Kidney (tissue), 14 donors: ENCODE results near the gene MIB2. TPM values are rescaled to one million over a fixed set of nuclear protein-coding genes. Genes with fewer than 3 reads are reported as not detected.

Source experiments
- DNase-seq, 5 donors: peaks; one replicate each; pipeline ENCODE4 v3.0.0-alpha.2; 2013 to 2020
- FAIRE-seq: peaks from 2 replicates; lab custom pipeline; 2012; peaks lifted over from hg19 to GRCh38; lab: Jason Lieb, UNC
- H3K27ac ChIP-seq, 2 donors: one replicate each; pipeline ENCODE4 v1.7.0; 2013; ENCODE audit warnings: low read depth in 2 of 2, low read length in 2 of 2, inconsistent platforms in 1 of 2
- H3K27me3 ChIP-seq: one replicate; pipeline ENCODE4 v1.7.1; 2013; ENCODE audit warnings: low read length, inconsistent platforms; ENCODE audit not compliant: control insufficient read depth, insufficient read depth
- H3K36me3 ChIP-seq, 3 donors: one replicate each; pipeline versions ENCODE4 v1.7.0 to v1.7.1; 2013; ENCODE audit warnings: low read length in 3 of 3, control low read depth in 1 of 3, inconsistent platforms in 1 of 3; ENCODE audit not compliant: insufficient read depth in 3 of 3, control insufficient read depth in 2 of 3
- H3K4me1 ChIP-seq, 3 donors: one replicate each; pipeline versions ENCODE4 v1.7.0 to v1.7.1; 2013; ENCODE audit warnings: low read length in 3 of 3, inconsistent platforms in 1 of 3, low read depth in 1 of 3; ENCODE audit not compliant: control insufficient read depth in 2 of 3, insufficient read depth in 2 of 3
- H3K4me3 ChIP-seq, 3 donors: one replicate each; pipeline versions ENCODE4 v1.7.0 to v1.8.1; 2013; ENCODE audit warnings: low read length in 3 of 3, control low read depth in 1 of 3, inconsistent platforms in 1 of 3
- H3K9ac ChIP-seq, 3 donors: one replicate each; pipeline versions ENCODE4 v1.7.0 to v1.7.1; 2013; ENCODE audit warnings: low read length in 3 of 3, control low read depth in 1 of 3, inconsistent platforms in 1 of 3
- H3K9me3 ChIP-seq, 3 donors: one replicate each; pipeline versions ENCODE4 v1.7.0 to v1.7.1; 2013; ENCODE audit warnings: low read length in 3 of 3, control low read depth in 1 of 3, inconsistent platforms in 1 of 3; ENCODE audit not compliant: control insufficient read depth in 2 of 3, insufficient read depth in 1 of 3
- intact Hi-C: fragments of 100-400 bp; cut with DNase I; formaldehyde crosslinking; loops from one replicate; pipeline ENCODE4 v1.11.1; 2022
- polyA plus RNA-seq: library from polyadenylated mRNA; stranded (reverse); fragments of 350-450 nt; fragmentation: Illumina TruSeq; extraction: RNeasy Lipid Tissue Mini Kit (QIAGEN cat#74804); gene quantifications from one replicate; pipeline ENCODE4 v1.2.3, GENCODE V29; 2014; ENCODE audit warnings: low read depth, low replicate concordance; ENCODE audit not compliant: insufficient read depth
- total RNA-seq: library from RNA; stranded (reverse); fragmentation: NEBNext Ultra II Directional; extraction: Animal tissue kit (Norgen Biotek cat#: 25700); gene quantifications from one replicate; pipeline ENCODE4 v1.2.1, GENCODE V29; 2021
- TF ChIP-seq, protein P1 (sequence below): IDR thresholded peaks from 3 replicates; pipeline ENCODE4 v1.5.1; 2012; ENCODE audit warnings: mild to moderate bottlenecking, moderate library complexity, borderline replicate concordance; ENCODE audit not compliant: insufficient read depth; ENCODE audit errors: extremely low read depth
- donor health status: control.
- donor health status: control.
- donor health status: control.
- donor health status: control.
- donor health status: control.
- donor health status: DM: yes; HTN: yes; CAD: no.
- donor health status: Normal renal cell carcinoma (clear cell type).

MIB2 gene
- total and polyA plus RNA-seq, 2 donors from 2014 or later, result 35.6 to 61.6 TPM

DNA sequence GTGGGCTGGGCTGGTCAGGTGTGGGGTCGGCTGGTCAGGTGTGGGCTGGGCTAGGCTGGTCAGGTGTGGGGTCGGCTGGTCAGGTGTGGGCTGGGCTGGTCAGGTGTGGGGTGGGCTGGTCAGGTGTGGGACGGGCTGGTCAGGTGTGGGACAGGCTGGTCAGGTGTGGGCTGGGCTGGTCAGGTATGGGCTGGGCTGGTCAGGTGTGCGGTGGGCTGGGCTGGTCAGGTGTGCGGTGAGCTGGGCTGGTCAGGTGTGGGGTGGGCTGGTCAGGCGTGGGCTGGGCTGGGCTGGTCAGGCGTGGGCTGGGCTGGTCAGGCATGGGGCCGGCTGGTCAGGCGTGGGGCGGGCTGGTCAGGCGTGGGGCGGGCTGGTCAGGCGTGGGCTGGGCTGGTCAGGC is 9.1 kb upstream of the MIB2 start:
- Histone ChIP-seq H3K36me3 (no peaks in the 10 kb centered on the region), H3K27ac (no peak overlapping the region), H3K9ac (no peak overlapping the region), H3K4me3 (no peak overlapping the region), H3K27me3 (no peaks in the 10 kb centered on the region), H3K9me3 (no peaks in the 10 kb centered on the region), H3K4me1 (no peaks in the 10 kb centered on the region)
- FAIRE-seq, result no peak
- intact Hi-C loops, result no loop called here
- TF ChIP-seq, protein P1, sequence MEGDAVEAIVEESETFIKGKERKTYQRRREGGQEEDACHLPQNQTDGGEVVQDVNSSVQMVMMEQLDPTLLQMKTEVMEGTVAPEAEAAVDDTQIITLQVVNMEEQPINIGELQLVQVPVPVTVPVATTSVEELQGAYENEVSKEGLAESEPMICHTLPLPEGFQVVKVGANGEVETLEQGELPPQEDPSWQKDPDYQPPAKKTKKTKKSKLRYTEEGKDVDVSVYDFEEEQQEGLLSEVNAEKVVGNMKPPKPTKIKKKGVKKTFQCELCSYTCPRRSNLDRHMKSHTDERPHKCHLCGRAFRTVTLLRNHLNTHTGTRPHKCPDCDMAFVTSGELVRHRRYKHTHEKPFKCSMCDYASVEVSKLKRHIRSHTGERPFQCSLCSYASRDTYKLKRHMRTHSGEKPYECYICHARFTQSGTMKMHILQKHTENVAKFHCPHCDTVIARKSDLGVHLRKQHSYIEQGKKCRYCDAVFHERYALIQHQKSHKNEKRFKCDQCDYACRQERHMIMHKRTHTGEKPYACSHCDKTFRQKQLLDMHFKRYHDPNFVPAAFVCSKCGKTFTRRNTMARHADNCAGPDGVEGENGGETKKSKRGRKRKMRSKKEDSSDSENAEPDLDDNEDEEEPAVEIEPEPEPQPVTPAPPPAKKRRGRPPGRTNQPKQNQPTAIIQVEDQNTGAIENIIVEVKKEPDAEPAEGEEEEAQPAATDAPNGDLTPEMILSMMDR, result no peak
- DNase-seq, result peak in 1 of 5 donors; percentile 47

DNA sequence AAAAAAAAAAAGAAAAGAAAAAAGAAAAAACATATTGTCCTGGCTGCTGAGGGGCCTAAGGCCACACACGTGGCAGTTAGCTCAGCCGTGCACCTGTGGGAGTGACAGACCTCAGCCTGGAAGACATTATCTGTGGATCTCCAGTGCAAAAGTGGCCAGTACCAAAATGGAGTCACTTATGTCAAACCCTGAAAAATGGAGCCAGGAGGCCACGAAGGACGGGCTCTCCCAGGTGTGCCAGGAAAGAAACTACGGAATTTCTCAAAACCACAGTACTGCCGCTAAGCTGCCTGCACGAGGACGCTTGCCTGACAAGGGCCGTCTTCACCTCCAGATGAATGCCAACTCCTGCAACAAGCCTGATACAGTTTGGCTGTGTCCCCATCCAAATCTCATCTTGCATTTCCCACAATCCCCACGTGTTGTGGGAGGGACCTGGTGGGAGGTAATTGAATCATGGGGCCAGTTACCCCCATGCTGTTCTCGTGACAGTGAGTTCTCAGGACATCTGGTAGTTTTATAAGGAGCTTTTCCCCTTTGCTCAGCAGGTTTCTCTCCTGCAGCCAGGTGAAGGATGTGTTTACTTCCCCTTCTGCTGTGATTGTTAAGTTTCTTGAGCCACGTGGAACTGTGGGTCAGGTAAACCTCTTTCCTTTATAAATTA is 5.3 kb upstream of the MIB2 start:
- TF ChIP-seq, protein P1, result no peak
- Histone ChIP-seq H3K36me3 (no peaks in the 10 kb centered on the region), H3K9ac (no peak overlapping the region), H3K4me1 (peaks cover 0 to 13% (median 10%) of the 10 kb centered on the region in 3 donors), H3K27me3 (no peaks in the 10 kb centered on the region), H3K4me3 (no peak overlapping the region), H3K9me3 (no peaks in the 10 kb centered on the region), H3K27ac (no peak overlapping the region)
- intact Hi-C loops, result no loop called here
- FAIRE-seq, result no peak
- DNase-seq, result no peak

DNA sequence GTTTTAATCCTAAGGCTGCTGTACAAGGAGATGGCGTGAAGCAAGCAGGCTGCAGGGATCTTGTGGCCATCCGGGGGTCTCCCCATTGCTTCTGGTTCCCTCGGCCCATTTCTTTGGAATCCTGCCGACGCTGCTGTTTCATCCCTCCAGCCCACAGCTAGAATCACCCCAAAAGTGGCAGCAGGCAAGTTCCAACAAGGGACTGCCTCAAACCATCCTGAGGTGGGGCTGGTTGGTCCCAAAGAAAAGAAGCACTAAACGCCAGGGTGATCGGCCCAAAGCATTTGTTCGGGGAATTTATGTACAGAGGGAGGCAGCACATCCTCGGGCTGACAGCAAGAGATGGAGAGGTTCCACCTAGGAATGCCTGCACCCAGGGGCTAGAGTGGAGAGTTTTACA is 4.5 kb upstream of the MIB2 start:
- FAIRE-seq (no peak), DNase-seq (peak in 1 of 5 donors; percentile 43)
- peaks cover 0 to 13% (median 10%) of the 10 kb centered on the region in 3 donors for H3K4me1 ChIP-seq
- H3K4me3 ChIP-seq, result no peak overlapping the region
- intact Hi-C loops, result no loop called here
- no peaks in the 10 kb centered on the region for H3K36me3 ChIP-seq
- TF ChIP-seq, protein P1, result no peak
- no peak overlapping the region for H3K9ac ChIP-seq
- no peaks in the 10 kb centered on the region for H3K9me3 ChIP-seq
- H3K27me3 ChIP-seq, result no peaks in the 10 kb centered on the region
- H3K27ac ChIP-seq, result no peak overlapping the region

DNA sequence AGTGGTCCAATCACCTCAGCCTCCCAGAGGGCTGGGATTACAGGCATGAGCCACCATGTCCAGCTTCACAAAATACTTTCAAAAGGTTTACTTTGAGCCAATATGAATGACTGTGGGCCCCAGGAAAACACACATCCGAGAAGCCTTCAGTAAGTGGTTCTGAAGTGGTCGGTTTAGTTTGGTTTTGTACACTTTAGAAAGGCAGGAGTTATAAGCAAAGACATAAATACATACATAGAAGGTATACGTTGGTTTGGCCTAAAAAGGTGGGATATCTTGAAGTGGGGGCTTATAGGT is 3.2 kb upstream of the MIB2 start:
- Histone ChIP-seq H3K27me3 (no peaks in the 10 kb centered on the region), H3K9me3 (no peaks in the 10 kb centered on the region), H3K9ac (no peak overlapping the region), H3K4me3 (no peak overlapping the region), H3K4me1 (peaks cover 0 to 20% (median 10%) of the 10 kb centered on the region in 3 donors), H3K36me3 (no peaks in the 10 kb centered on the region), H3K27ac (no peak overlapping the region)
- FAIRE-seq (no peak), DNase-seq (no peak)
- intact Hi-C loops, result no loop called here
- TF ChIP-seq, protein P1, result no peak
